Measurements from ENCODE around the gene ACOT12. TPM values are rescaled to one million over a fixed set of nuclear protein-coding genes. Genes with fewer than 3 reads are reported as not detected.

Gene ACOT12
- total RNA-seq, 2 donors from 2014 or later = not detected

Other genes with a start within 250 kb of the ACOT12 start
- 1 to 10 TPM; 3.9 to 4.9 TPM for gene CKMT2, start 160.8 kb downstream of the ACOT12 start, total RNA-seq
- gene ZCCHC9, start 92.5 kb downstream of the ACOT12 start, total RNA-seq = 10 to 100 TPM; 10.5 to 10.6 TPM

Measured in body of pancreas (tissue), 2 donors.